LNCaP clone FGC (cell line): ENCODE results near the gene RPL22.

ENCODE experiments used
- DNase-seq: peaks from one replicate; pipeline ENCODE4 v3.0.0-alpha.2; 2011; ENCODE audit warnings: low read depth
- H3K4me3 ChIP-seq: 2 replicates; pipeline ENCODE4 v1.5.1; 2011; ENCODE audit warnings: mild to moderate bottlenecking, low read depth, low read length, control low read depth
- TF ChIP-seq, protein P1 (sequence below): IDR thresholded peaks from 2 replicates; pipeline ENCODE4 v1.5.1; 2012; ENCODE audit warnings: mild to moderate bottlenecking; ENCODE audit not compliant: control insufficient read depth, insufficient read depth; ENCODE audit errors: extremely low read depth

RPL22 gene

DNA sequence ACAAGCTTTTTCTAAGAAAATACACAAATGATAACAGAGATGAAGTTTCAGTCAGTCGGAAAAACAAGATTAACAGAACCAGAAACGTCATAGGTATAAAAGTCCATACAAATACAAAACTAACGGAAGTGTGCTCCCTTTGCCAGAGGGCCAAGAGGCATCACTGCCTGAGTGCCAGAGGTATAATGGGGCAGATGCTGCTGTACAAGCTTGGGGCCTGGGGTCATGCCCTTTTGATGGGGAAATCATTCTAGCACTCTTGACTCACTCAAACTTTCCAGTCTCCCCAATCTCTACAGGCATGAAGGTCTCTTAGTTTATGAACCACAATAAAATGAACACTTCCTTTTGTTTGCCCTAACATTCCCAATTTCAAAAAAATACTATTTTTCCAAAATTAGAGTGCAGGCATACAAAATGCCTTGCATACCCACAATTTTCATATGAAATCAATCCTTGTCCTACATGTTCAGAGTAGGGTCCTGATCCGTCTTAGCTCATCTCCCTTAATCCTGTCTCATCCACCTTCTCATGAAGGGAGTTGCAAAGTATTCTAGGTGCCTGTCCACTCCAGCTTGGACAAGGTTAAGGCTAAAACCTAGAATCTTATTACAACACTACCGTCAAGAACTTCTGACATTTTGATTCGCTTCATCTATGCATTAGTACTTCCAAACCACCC is 1.5 kb downstream of the RPL22 start:
- peak overlapping the region; percentile 99 for H3K4me3 ChIP-seq
- TF ChIP-seq, protein P1, sequence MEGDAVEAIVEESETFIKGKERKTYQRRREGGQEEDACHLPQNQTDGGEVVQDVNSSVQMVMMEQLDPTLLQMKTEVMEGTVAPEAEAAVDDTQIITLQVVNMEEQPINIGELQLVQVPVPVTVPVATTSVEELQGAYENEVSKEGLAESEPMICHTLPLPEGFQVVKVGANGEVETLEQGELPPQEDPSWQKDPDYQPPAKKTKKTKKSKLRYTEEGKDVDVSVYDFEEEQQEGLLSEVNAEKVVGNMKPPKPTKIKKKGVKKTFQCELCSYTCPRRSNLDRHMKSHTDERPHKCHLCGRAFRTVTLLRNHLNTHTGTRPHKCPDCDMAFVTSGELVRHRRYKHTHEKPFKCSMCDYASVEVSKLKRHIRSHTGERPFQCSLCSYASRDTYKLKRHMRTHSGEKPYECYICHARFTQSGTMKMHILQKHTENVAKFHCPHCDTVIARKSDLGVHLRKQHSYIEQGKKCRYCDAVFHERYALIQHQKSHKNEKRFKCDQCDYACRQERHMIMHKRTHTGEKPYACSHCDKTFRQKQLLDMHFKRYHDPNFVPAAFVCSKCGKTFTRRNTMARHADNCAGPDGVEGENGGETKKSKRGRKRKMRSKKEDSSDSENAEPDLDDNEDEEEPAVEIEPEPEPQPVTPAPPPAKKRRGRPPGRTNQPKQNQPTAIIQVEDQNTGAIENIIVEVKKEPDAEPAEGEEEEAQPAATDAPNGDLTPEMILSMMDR = no peak

GRCh38 chr1:6191968-6192367 is 7.4 kb downstream of the RPL22 start:
- no peak for DNase-seq
- TF ChIP-seq, protein P1 = no peak
- H3K4me3 ChIP-seq = no peak overlapping the region

More for the DNA sequence above, 1.5 kb downstream of the RPL22 start:
- no peak for DNase-seq

GRCh38 chr1:6188466-6188865 is 10.9 kb downstream of the RPL22 start:
- no peak overlapping the region for H3K4me3 ChIP-seq
- TF ChIP-seq, protein P1 = no peak
- no peak for DNase-seq

DNA sequence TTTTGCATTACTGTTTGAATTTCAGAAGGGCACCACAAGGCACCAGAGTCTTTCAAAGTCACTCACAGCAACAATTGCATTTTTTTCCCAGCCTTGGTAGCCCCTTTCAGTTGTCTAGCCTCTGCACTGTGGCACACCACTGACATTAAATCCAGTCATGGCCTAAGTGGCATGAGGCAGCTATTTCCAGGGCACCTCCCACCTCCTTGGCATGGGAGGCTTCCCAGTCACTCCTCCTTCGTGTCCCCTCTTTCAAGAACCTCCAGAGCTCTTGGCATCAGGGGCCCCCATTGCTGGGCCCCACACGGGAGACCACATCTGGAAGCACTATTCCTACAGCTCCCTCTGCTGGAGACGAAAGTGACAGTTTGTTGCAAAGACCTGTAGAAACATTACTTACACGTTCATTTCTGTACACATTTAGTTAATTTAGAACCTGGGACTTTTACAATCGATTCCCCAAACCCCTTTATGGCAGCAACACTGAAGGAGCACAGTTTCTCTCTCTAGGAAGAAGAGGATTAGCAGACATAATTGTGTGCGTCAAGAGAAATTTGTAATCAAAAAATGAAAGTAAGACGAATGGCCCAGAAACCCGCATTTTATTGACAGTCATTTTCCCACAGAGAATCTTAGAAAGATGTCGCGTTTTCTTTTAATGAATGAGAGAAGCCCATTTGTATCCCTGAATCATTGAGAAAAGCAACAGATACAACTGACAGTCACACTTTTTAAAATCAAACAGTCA is 13.6 kb downstream of the RPL22 start:
- no peak overlapping the region for H3K4me3 ChIP-seq
- TF ChIP-seq, protein P1 = peak; percentile 51
- no peak for DNase-seq

- no peak overlapping the region for H3K4me3 ChIP-seq
- TF ChIP-seq, protein P1 = no peak
- no peak for DNase-seq
Observed at GRCh38 chr1:6185151-6185550, 14.2 kb downstream of the RPL22 start.

- no peak overlapping the region for H3K4me3 ChIP-seq
- TF ChIP-seq, protein P1 = no peak
- no peak for DNase-seq
Observed at GRCh38 chr1:6184083-6184783, 15.2 kb downstream of the RPL22 start.
